Esophagus squamous epithelium (tissue), 5 donors: Measurements from ENCODE around the gene CD3E. TPM values are rescaled to one million over a fixed set of nuclear protein-coding genes. Genes with fewer than 3 reads are reported as not detected.
A peak's percentile ranks its signal among the peaks of the same experiment; 100 is the strongest.

Source experiments
- DNase-seq: peaks from one replicate; lab custom pipeline; 2025; lab: John Stamatoyannopoulos, UW
- H3K27ac ChIP-seq, 4 donors: fragments of 200-600 bp; sonication (generic); one replicate each; pipeline ENCODE4 v1.5.1; 2016 to 2019; ENCODE audit warnings: mild to moderate bottlenecking in 1 of 4
- H3K27me3 ChIP-seq, 4 donors: fragments of 200-600 bp; sonication (generic); 1 replicate in 3 of 4; 2 replicates in 1 of 4; pipeline versions ENCODE4 v1.5.1 to v1.6.0; 2017 to 2021; ENCODE audit warnings: antibody characterized with exemption in 1 of 4
- H3K36me3 ChIP-seq, 3 donors: fragments of 200-600 bp; sonication (generic); one replicate each; pipeline ENCODE4 v1.5.1; 2016 to 2019
- H3K4me1 ChIP-seq, 3 donors: fragments of 200-600 bp; sonication (generic); one replicate each; pipeline ENCODE4 v1.5.1; 2017 to 2019
- H3K4me3 ChIP-seq, 4 donors: fragments of 200-600 bp; sonication (generic); 1 replicate in 3 of 4; 2 replicates in 1 of 4; pipeline ENCODE4 v1.5.1; 2016 to 2019; ENCODE audit warnings: mild to moderate bottlenecking in 2 of 4, moderate library complexity in 1 of 4
- H3K9me3 ChIP-seq, 3 donors: fragments of 200-600 bp; sonication (generic); one replicate each; pipeline ENCODE4 v1.5.1; 2016 to 2019
- POLR2A ChIP-seq, 4 donors: fragments of 450-650 bp; IDR thresholded peaks; one replicate each; pipeline ENCODE4 v1.6.1; 2017; ENCODE audit warnings: antibody characterized with exemption in 4 of 4, mild to moderate bottlenecking in 4 of 4, moderate library complexity in 3 of 4
- WGBS, 2 donors: methylation state at CpG; one replicate each; pipeline ENCODE4 v1.1.5; 2018; 5-methylcytosine and 5-hydroxymethylcytosine counted together
- intact Hi-C: fragments of 100-400 bp; cut with DNase I; formaldehyde crosslinking; loops from one replicate; pipeline ENCODE4 v1.15.0; 2022
- small RNA-seq, 4 donors: library from RNA; depleted of rRNA; stranded (forward); fragments of <200 nt; gene quantifications; one replicate each; pipeline ENCODE3, GENCODE V24; 2016
- total RNA-seq, 4 donors: library from RNA; depleted of rRNA; stranded (reverse); fragments of >200 nt; gene quantifications; one replicate each; pipeline ENCODE4 v1.1.0, GENCODE V29; 2016
- TF ChIP-seq, protein P1 (sequence below), 6 experiments: fragments of 450-650 bp in 4 of 6; fragments of 200-600 bp in 2 of 6; sonication (generic) in 2 of 6; IDR thresholded peaks; one replicate each; pipeline ENCODE4 v1.5.1; 2016 to 2019; ENCODE audit warnings: antibody characterized with exemption in 6 of 6, mild to moderate bottlenecking in 4 of 6, moderate library complexity in 4 of 6
- donor health status: DM: yes; HTN: yes; CAD: no.

Gene CD3E
- total RNA-seq, 4 donors from 2014 or later: 1.9 to 7.8 (median 3.1) TPM

GRCh38 chr11:118359295-118359958 lies 54.9 kb downstream of the CD3E start, which contains the start of gene UBE4A:
Gene UBE4A, plus strand, starts transcription at chr11:118359600. Its CDS starts 5,481 bp downstream, at chr11:118365081.
- H3K9me3 ChIP-seq: no peaks in the 10 kb centered on the region
- peaks cover 0 to 14% (median 0%) of the 10 kb centered on the region in 3 donors for H3K36me3 ChIP-seq
- 7 to 10% methylated on average over 19 to 21 of the region's 33 CpGs for WGBS, 2 donors
- H3K4me1 ChIP-seq: peaks cover 11 to 43% (median 11%) of the 10 kb centered on the region in 3 donors
- intact Hi-C loops: no loop called here
- H3K27me3 ChIP-seq: no peaks in the 10 kb centered on the region
- H3K4me3 ChIP-seq: peak within 1 kb of the TSS; percentile 65 to 79 (median 72)
- peak; percentile 76 for DNase-seq
- TF ChIP-seq, protein P1, sequence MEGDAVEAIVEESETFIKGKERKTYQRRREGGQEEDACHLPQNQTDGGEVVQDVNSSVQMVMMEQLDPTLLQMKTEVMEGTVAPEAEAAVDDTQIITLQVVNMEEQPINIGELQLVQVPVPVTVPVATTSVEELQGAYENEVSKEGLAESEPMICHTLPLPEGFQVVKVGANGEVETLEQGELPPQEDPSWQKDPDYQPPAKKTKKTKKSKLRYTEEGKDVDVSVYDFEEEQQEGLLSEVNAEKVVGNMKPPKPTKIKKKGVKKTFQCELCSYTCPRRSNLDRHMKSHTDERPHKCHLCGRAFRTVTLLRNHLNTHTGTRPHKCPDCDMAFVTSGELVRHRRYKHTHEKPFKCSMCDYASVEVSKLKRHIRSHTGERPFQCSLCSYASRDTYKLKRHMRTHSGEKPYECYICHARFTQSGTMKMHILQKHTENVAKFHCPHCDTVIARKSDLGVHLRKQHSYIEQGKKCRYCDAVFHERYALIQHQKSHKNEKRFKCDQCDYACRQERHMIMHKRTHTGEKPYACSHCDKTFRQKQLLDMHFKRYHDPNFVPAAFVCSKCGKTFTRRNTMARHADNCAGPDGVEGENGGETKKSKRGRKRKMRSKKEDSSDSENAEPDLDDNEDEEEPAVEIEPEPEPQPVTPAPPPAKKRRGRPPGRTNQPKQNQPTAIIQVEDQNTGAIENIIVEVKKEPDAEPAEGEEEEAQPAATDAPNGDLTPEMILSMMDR (IDR thresholded peaks at IDR 0.05): peak in 1 of 6 experiments; percentile 48
- TF ChIP-seq POLR2A (IDR thresholded peaks at IDR 0.05): peak in 2 of 4 donors; percentile 46 to 67
- H3K27ac ChIP-seq: peak within 1 kb of the TSS; percentile 77 to 84 (median 82)

- peaks cover 0 to 70% (median 30%) of the 10 kb centered on the region in 3 donors for H3K36me3 ChIP-seq
- H3K4me1 ChIP-seq: peaks cover 6 to 54% (median 10%) of the 10 kb centered on the region in 3 donors
- WGBS, 2 donors: 80 to 85% methylated on average over 3 of the region's 3 CpGs
Measured at GRCh38 chr11:118364956-118365615, 60.6 kb downstream of the CD3E start.

More at GRCh38 chr11:118364956-118365615, 60.6 kb downstream of the CD3E start:
- Histone ChIP-seq H3K9me3 (no peaks in the 10 kb centered on the region), H3K4me3 (no peak overlapping the region), H3K27me3 (no peaks in the 10 kb centered on the region), H3K27ac (no peak overlapping the region)
- TF ChIP-seq POLR2A (IDR thresholded peaks at IDR 0.05): no peak
- TF ChIP-seq, protein P1 (IDR thresholded peaks at IDR 0.05): no peak
- no peak for DNase-seq
- intact Hi-C loops: no loop called here

Small RNAs within 50 kb of the gene (small RNA-seq; reads per million reads assigned to genes)
- gene AP001582.1: 0 reads per million in 4 donors

Other genes with a start within 250 kb of the CD3E start
- gene TMPRSS4, start 227.7 kb upstream of the CD3E start, total RNA-seq: 100 to 1,000 TPM; 142 to 197 (median 161) TPM
- not detected for gene SMIM35, start 217.8 kb upstream of the CD3E start, total RNA-seq
- 1 to 10 TPM in 3 of 4 donors, under 1 TPM in 1; 0.87 to 4.2 (median 1.3) TPM for gene SCN4B, start 151.9 kb upstream of the CD3E start, total RNA-seq
- 1 to 10 TPM in 1 of 4 donors, under 1 TPM in 1, not detected in 2; 0.38 to 1.1 TPM for gene SCN2B, start 128.1 kb upstream of the CD3E start, total RNA-seq
- 10 to 100 TPM in 2 of 4 donors, 1 to 10 TPM in 2; 2.2 to 17.9 (median 9.5) TPM for gene JAML, start 79.7 kb upstream of the CD3E start, total RNA-seq
- 10 to 100 TPM; 17.4 to 44.4 (median 32.4) TPM for gene MPZL3, start 52.4 kb upstream of the CD3E start, total RNA-seq
- 100 to 1,000 TPM; 249 to 491 (median 352) TPM for gene MPZL2, start 40.4 kb upstream of the CD3E start, total RNA-seq
- gene CD3D, start 38.0 kb downstream of the CD3E start, total RNA-seq: 10 to 100 TPM in 1 of 4 donors, 1 to 10 TPM in 3; 5.7 to 11.8 (median 7.2) TPM
- 1 to 10 TPM in 3 of 4 donors, under 1 TPM in 1; 0.85 to 4.0 (median 1.4) TPM for gene CD3G, start 39.6 kb downstream of the CD3E start, total RNA-seq
- 10 to 100 TPM; 21.9 to 36.0 (median 33.2) TPM for gene UBE4A, start 54.9 kb downstream of the CD3E start, total RNA-seq
- gene ATP5MG, start 96.9 kb downstream of the CD3E start, total RNA-seq: 10 to 100 TPM; 44.2 to 65.0 (median 48.8) TPM
- gene KMT2A, start 131.8 kb downstream of the CD3E start, total RNA-seq: 10 to 100 TPM; 22.0 to 54.0 (median 29.0) TPM
- gene TTC36, start 222.7 kb downstream of the CD3E start, total RNA-seq: under 1 TPM in 2 of 4 donors, not detected in 2; 0.38 to 0.47 TPM
- 10 to 100 TPM in 3 of 4 donors, 1 to 10 TPM in 1; 7.0 to 18.0 (median 15.3) TPM for gene TMEM25, start 226.5 kb downstream of the CD3E start, total RNA-seq